Panc1 (cell line): Measurements from ENCODE around the gene ARHGAP45. TPM values are rescaled to one million over a fixed set of nuclear protein-coding genes. Genes with fewer than 3 reads are reported as not detected.
A peak's percentile ranks its signal among the peaks of the same experiment; 100 is the strongest.

ENCODE experiments used
- ATAC-seq: fragments of 200-7000 bp; cut with Tn5 transposase; 2 replicates; pipeline ENCODE4 v1.9.1; 2020; ENCODE audit warnings: mild to moderate bottlenecking, moderate library complexity
- BruUV-seq: library from RNA; stranded (reverse); fragments of 400-500 nt; replicated peaks from 2 replicates; lab custom pipeline; 2021; lab: Mats Ljungman, UMichigan
- CTCF ChIA-PET: fragments of 300-600 bp; sonication (Branson Sonifier 250); formaldehyde crosslinking; loops from one replicate; lab custom pipeline; 2022; ENCODE audit warnings: antibody characterized with exemption; lab: Charles Lee
- POLR2A ChIA-PET: fragments of 300-600 bp; sonication (Branson Sonifier 250); formaldehyde crosslinking; loops from one replicate; lab custom pipeline; 2022; ENCODE audit warnings: antibody characterized with exemption; lab: Charles Lee
- DNase-seq: peaks from one replicate; pipeline ENCODE4 v3.0.0-alpha.2; 2010; ENCODE audit warnings: low read depth, low spot score
- H3K27ac ChIP-seq: 2 replicates; pipeline ENCODE4 v1.5.1; 2011; ENCODE audit warnings: mild to moderate bottlenecking, low read length, inconsistent platforms
- H3K27me3 ChIP-seq: fragments of 200-500 bp; sonication (Bioruptor generic); 2 replicates; pipeline ENCODE4 v1.6.0; 2014; ENCODE audit warnings: low read length, inconsistent platforms; ENCODE audit not compliant: control insufficient read depth, insufficient read depth
- H3K36me3 ChIP-seq: fragments of 200-500 bp; sonication (Bioruptor generic); 2 replicates; pipeline ENCODE4 v1.5.1; 2014; ENCODE audit warnings: inconsistent platforms, mild to moderate bottlenecking, low read length, moderate library complexity; ENCODE audit not compliant: control insufficient read depth, insufficient read depth
- H3K4me1 ChIP-seq: 2 replicates; pipeline ENCODE4 v1.5.1; 2011; ENCODE audit warnings: inconsistent platforms, mild to moderate bottlenecking, low read length, moderate library complexity; ENCODE audit not compliant: control insufficient read depth, insufficient read depth
- H3K4me3 ChIP-seq, 2 experiments: 2 replicates each; pipeline ENCODE4 v1.5.1; 2011 to 2012; ENCODE audit warnings: low read depth in 2 of 2, low read length in 2 of 2, mild to moderate bottlenecking in 2 of 2, inconsistent platforms in 1 of 2, moderate library complexity in 1 of 2
- H3K9me3 ChIP-seq: fragments of 200-500 bp; sonication (Bioruptor generic); 2 replicates; pipeline ENCODE4 v1.5.1; 2014; ENCODE audit warnings: low read depth, mild to moderate bottlenecking, inconsistent platforms, low read length, moderate library complexity; ENCODE audit not compliant: control insufficient read depth, insufficient read depth
- POLR2AphosphoS5 ChIP-seq: IDR thresholded peaks from 2 replicates; pipeline ENCODE4 v1.6.1; 2012; ENCODE audit warnings: mild to moderate bottlenecking, low read depth, low read length, moderate library complexity
- SIN3A ChIP-seq: IDR thresholded peaks from 2 replicates; pipeline ENCODE4 v1.6.1; 2012; ENCODE audit warnings: low read depth, mild to moderate bottlenecking, low read length, moderate library complexity, borderline replicate concordance; ENCODE audit not compliant: insufficient read depth
- TCF7L2 ChIP-seq: IDR thresholded peaks from 2 replicates; pipeline ENCODE4 v1.6.1; 2011; ENCODE audit warnings: mild to moderate bottlenecking, low read depth, low read length, inconsistent platforms
- in situ Hi-C: cut with HindIII; loops from 2 replicates; pipeline ENCODE4 v1.10.0; 2016; ENCODE audit warnings: low sequenced_read_pairs, low pct_unique_long_range_greater_than_20kb
- intact Hi-C: fragments of 100-400 bp; cut with micrococcal nuclease; formaldehyde crosslinking; loops from one replicate; pipeline ENCODE4 v1.10.0; 2022; ENCODE audit not compliant: unreplicated experiment
- total RNA-seq: library from RNA; stranded (reverse); gene quantifications from one replicate; pipeline ENCODE4 v1.2.1, GENCODE V29; 2021; ENCODE audit not compliant: unreplicated experiment
- TF ChIP-seq, protein P1 (sequence below), 2 experiments: IDR thresholded peaks; 2 replicates each; pipeline ENCODE4 v1.6.1; 2011 to 2012; ENCODE audit warnings: low read depth in 2 of 2, control low read depth in 1 of 2, low read length in 1 of 2, mild to moderate bottlenecking in 1 of 2, moderate library complexity in 1 of 2; ENCODE audit not compliant: insufficient read depth in 1 of 2
- TF ChIP-seq, protein P2 (sequence below): fragments of 450-650 bp; IDR thresholded peaks from 2 replicates; pipeline ENCODE4 v1.5.1; 2017; ENCODE audit warnings: mild to moderate bottlenecking

Gene ARHGAP45
- total RNA-seq, 1 experiment from 2014 or later: 27.8 TPM

DNA sequence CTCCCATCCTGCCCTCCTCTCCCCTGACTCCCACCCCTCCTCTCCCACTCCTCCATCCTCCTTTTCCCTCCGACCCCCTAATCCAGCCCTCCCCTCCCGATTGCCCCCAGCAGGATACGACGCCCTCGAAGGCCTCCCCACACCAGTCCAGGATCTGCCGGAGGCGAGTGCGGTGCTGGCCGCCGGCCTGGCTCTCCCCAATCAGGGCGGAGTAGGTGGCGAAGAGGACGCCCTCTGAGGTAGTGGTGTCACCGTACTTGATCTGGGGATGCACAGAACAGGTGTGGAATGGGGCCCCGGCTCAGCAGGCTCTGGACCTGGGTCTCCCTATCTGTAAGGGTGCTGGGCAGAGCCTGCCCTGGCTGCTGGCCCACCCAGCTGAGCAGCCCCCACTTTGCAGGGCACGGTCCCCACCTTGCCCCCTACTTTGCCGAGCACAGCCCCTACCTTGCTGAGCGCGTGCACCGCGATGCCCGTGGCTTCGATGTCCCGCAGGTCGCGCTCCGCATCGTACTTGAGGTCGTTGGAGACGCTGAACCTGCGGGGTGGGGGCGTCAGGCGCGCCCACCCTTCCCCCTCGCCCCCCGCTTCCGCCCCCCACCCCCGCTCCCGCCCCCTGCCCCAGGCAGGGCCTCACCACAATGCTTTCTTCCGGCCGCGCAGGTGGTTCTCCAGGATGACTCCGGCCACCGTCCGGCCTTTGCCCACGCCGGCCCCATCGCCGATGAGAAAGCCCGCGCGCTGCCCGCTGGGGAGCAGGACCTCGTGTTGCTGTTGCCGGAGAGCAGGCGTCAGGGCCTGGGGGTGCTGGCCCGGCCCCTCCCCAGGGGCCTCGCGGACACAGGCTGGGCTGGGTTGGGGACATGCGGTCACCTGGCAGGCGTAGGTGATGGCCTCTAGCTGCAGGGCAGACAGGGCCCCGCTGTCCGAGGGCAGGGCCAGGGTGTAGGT, 55.3 kb downstream of the ARHGAP45 start:
- no peak overlapping the region for H3K4me3 ChIP-seq
- no peak for DNase-seq
- TF ChIP-seq, protein P1, sequence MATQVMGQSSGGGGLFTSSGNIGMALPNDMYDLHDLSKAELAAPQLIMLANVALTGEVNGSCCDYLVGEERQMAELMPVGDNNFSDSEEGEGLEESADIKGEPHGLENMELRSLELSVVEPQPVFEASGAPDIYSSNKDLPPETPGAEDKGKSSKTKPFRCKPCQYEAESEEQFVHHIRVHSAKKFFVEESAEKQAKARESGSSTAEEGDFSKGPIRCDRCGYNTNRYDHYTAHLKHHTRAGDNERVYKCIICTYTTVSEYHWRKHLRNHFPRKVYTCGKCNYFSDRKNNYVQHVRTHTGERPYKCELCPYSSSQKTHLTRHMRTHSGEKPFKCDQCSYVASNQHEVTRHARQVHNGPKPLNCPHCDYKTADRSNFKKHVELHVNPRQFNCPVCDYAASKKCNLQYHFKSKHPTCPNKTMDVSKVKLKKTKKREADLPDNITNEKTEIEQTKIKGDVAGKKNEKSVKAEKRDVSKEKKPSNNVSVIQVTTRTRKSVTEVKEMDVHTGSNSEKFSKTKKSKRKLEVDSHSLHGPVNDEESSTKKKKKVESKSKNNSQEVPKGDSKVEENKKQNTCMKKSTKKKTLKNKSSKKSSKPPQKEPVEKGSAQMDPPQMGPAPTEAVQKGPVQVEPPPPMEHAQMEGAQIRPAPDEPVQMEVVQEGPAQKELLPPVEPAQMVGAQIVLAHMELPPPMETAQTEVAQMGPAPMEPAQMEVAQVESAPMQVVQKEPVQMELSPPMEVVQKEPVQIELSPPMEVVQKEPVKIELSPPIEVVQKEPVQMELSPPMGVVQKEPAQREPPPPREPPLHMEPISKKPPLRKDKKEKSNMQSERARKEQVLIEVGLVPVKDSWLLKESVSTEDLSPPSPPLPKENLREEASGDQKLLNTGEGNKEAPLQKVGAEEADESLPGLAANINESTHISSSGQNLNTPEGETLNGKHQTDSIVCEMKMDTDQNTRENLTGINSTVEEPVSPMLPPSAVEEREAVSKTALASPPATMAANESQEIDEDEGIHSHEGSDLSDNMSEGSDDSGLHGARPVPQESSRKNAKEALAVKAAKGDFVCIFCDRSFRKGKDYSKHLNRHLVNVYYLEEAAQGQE (IDR thresholded peaks at IDR 0.05; ENCODE audit: insufficient read depth in 1 of 2, low read depth in 2 of 2, low read length in 1 of 2): no peak
- TF ChIP-seq TCF7L2 (no peak), POLR2AphosphoS5 (no peak), SIN3A (no peak)
- TF ChIP-seq, protein P2, sequence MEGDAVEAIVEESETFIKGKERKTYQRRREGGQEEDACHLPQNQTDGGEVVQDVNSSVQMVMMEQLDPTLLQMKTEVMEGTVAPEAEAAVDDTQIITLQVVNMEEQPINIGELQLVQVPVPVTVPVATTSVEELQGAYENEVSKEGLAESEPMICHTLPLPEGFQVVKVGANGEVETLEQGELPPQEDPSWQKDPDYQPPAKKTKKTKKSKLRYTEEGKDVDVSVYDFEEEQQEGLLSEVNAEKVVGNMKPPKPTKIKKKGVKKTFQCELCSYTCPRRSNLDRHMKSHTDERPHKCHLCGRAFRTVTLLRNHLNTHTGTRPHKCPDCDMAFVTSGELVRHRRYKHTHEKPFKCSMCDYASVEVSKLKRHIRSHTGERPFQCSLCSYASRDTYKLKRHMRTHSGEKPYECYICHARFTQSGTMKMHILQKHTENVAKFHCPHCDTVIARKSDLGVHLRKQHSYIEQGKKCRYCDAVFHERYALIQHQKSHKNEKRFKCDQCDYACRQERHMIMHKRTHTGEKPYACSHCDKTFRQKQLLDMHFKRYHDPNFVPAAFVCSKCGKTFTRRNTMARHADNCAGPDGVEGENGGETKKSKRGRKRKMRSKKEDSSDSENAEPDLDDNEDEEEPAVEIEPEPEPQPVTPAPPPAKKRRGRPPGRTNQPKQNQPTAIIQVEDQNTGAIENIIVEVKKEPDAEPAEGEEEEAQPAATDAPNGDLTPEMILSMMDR: no peak
- H3K9me3 ChIP-seq: no peaks in the 10 kb centered on the region
- H3K27ac ChIP-seq: no peak overlapping the region
- in situ Hi-C loops: no loop called here
- H3K36me3 ChIP-seq: peaks cover 3% of the 10 kb centered on the region
- no peaks in the 10 kb centered on the region for H3K4me1 ChIP-seq
- POLR2A ChIA-PET: no interaction called here
- H3K27me3 ChIP-seq: no peaks in the 10 kb centered on the region
- intact Hi-C loops: no loop called here
- no peak for ATAC-seq
- no TSS peak for BruUV-seq
- CTCF ChIA-PET: no interaction called here

DNA sequence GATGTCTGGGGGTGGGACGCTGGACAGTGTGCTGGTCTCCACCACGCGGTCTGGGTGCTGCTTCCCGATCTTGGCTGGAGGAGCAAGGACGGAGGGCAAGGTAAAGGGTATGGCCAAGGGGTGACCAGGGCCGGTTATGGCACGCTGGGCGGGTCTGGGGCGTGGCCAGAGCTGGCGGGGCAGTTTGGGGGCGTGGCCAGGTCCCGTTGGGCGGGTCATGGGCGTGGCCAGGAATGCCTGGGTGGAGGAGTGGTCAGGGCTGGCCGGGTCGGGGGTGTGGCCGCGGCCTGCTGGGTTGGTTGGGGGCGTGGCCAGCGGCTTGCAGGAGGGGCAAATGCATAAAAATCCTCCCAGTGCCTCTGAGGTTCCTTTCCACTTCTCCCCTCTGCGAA, 56.0 kb downstream of the ARHGAP45 start:
- in situ Hi-C loops: no loop called here
- DNase-seq (no peak), ATAC-seq (peak; percentile 88)
- TF ChIP-seq POLR2AphosphoS5 (0 out of 2 replicates have a peak, but pooled peaks have one; percentile 22), SIN3A (no peak), TCF7L2 (no peak)
- TF ChIP-seq, protein P1 (IDR thresholded peaks at IDR 0.05; ENCODE audit: insufficient read depth in 1 of 2, low read depth in 2 of 2, low read length in 1 of 2): no peak
- TF ChIP-seq, protein P2: no peak
- intact Hi-C loops: no loop called here
- Histone ChIP-seq H3K4me3 (no peak overlapping the region), H3K36me3 (peaks cover 3% of the 10 kb centered on the region), H3K9me3 (no peaks in the 10 kb centered on the region), H3K27me3 (no peaks in the 10 kb centered on the region), H3K27ac (no peak overlapping the region), H3K4me1 (no peaks in the 10 kb centered on the region)
- CTCF ChIA-PET: no interaction called here
- BruUV-seq: no TSS peak
- POLR2A ChIA-PET: interaction anchor here (0.6 kb wide), 1 partner anchor 44 kb away, joined by 5 read pairs; no protein-coding TSS in a partner anchor
